ENCODE results near the gene TCAP. TPM values are rescaled to one million over a fixed set of nuclear protein-coding genes. Genes with fewer than 3 reads are reported as not detected.

TCAP gene
- total RNA-seq, 2 experiments from 2014 or later = 0.78 to 0.89 TPM

GRCh38 chr17:39636927-39637736 lies 28.0 kb upstream of the TCAP start, which contains the start of gene STARD3:
Gene STARD3, plus strand, starts transcription at chr17:39637144. Its CDS starts 16,388 bp downstream, at chr17:39653532.
- H3K27me3 Mint-ChIP-seq = no peaks in the 10 kb centered on the region
- DNase-seq = peak; percentile 92
- H3K4me1 Mint-ChIP-seq = peaks cover 41% of the 10 kb centered on the region
- H3K36me3 Mint-ChIP-seq = peaks cover 5% of the 10 kb centered on the region
- H3K27ac Mint-ChIP-seq = peak within 1 kb of the TSS; percentile 82
- H3K4me3 Mint-ChIP-seq = peak within 1 kb of the TSS; percentile 93
- no peaks in the 10 kb centered on the region for H3K9me3 Mint-ChIP-seq

GRCh38 chr17:39638317-39638716 lies 26.8 kb upstream of the TCAP start:
- H3K4me1 Mint-ChIP-seq = peaks cover 51% of the 10 kb centered on the region
- H3K27me3 Mint-ChIP-seq = no peaks in the 10 kb centered on the region
- peak overlapping the region; percentile 93 for H3K4me3 Mint-ChIP-seq
- peak overlapping the region; percentile 82 for H3K27ac Mint-ChIP-seq
- H3K9me3 Mint-ChIP-seq = no peaks in the 10 kb centered on the region
- H3K36me3 Mint-ChIP-seq = peaks cover 5% of the 10 kb centered on the region
- DNase-seq = no peak

- Mint-ChIP-seq H3K9me3 (no peaks in the 10 kb centered on the region), H3K4me3 (no peak overlapping the region), H3K27me3 (no peaks in the 10 kb centered on the region), H3K36me3 (peaks cover 5% of the 10 kb centered on the region), H3K4me1 (peaks cover 57% of the 10 kb centered on the region), H3K27ac (no peak overlapping the region)
- no peak for DNase-seq
Measured at GRCh38 chr17:39639043-39639442, 26.1 kb upstream of the TCAP start.

DNA sequence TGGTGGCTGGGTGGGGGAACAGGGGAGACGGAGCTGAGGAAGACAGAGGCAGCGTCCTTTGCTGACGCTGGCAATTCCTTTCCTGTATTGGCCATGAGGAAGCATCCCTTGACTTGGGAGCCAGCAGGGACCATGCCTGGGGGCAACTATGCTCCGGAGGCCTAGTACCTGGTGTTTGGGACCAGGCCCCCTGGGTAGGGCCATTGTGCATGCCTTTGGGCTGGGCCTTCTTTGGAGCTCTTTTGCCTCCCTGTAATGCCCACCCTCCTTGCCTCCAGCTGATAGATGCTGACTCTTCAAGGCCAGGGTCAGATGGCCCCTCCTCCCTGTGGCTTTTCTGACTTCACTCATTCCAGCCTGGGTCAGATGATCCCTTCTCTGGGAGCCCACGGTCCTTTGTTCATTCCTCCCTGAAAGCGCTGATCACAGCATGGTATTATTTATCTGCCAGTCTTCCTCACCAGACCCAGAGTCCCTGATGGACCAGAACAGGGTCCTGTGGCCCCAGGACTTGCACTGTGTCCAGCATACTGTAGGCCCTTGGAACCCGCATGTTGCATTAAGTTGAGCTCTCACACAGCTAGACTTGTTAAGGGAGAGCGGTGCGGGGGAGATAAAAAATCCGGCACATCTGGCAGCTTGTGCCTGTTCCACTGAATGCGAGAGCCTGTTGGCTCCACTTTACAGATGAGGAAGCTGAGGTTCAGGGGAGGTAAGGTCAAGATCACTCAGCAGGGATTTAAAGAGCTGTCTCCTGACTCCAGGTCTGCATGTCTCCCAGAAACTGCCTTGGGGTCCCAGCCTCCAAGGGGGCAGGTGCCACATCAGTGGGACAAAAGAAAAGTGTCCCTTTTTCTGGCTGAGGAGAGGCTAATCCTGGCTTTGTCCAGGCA lies 25.3 kb upstream of the TCAP start:
- peaks cover 61% of the 10 kb centered on the region for H3K4me1 Mint-ChIP-seq
- no peaks in the 10 kb centered on the region for H3K27me3 Mint-ChIP-seq
- no peaks in the 10 kb centered on the region for H3K9me3 Mint-ChIP-seq
- peaks cover 5% of the 10 kb centered on the region for H3K36me3 Mint-ChIP-seq
- DNase-seq = no peak
- H3K4me3 Mint-ChIP-seq = no peak overlapping the region
- H3K27ac Mint-ChIP-seq = no peak overlapping the region

GRCh38 chr17:39640591-39641031 lies 24.5 kb upstream of the TCAP start:
- Mint-ChIP-seq H3K36me3 (peaks cover 8% of the 10 kb centered on the region), H3K4me3 (peak overlapping the region; percentile 18), H3K9me3 (no peaks in the 10 kb centered on the region), H3K27me3 (no peaks in the 10 kb centered on the region), H3K4me1 (peaks cover 64% of the 10 kb centered on the region), H3K27ac (peak overlapping the region; percentile 39)
- no peak for DNase-seq

DNA sequence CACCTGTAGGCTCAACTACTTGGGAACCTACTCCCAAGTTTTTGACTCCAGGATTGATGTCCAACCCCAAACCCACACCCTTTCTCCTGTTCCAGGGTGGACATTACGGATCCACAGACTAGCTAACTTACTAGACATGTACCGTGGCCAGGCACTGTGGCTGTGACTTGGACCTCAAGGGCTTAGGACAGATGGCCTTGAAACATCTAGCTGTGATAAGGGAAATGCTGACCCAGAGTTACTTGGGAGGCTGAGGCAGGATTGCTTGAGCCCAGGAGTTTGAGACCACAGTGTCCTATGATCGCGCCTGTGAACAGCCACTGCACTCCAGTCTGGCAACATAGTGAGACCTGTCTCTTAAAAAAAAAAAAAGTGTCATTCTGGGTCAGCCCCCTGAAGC lies 24.1 kb upstream of the TCAP start:
- no peak overlapping the region for H3K4me3 Mint-ChIP-seq
- peaks cover 9% of the 10 kb centered on the region for H3K36me3 Mint-ChIP-seq
- no peaks in the 10 kb centered on the region for H3K27me3 Mint-ChIP-seq
- H3K9me3 Mint-ChIP-seq = no peaks in the 10 kb centered on the region
- no peak overlapping the region for H3K27ac Mint-ChIP-seq
- peaks cover 65% of the 10 kb centered on the region for H3K4me1 Mint-ChIP-seq
- DNase-seq = no peak

GRCh38 chr17:39641883-39642282 lies 23.3 kb upstream of the TCAP start:
- no peak for DNase-seq
- H3K27ac Mint-ChIP-seq = no peak overlapping the region
- H3K36me3 Mint-ChIP-seq = peaks cover 9% of the 10 kb centered on the region
- no peak overlapping the region for H3K4me3 Mint-ChIP-seq
- H3K4me1 Mint-ChIP-seq = peaks cover 60% of the 10 kb centered on the region
- no peaks in the 10 kb centered on the region for H3K9me3 Mint-ChIP-seq
- no peaks in the 10 kb centered on the region for H3K27me3 Mint-ChIP-seq

DNA sequence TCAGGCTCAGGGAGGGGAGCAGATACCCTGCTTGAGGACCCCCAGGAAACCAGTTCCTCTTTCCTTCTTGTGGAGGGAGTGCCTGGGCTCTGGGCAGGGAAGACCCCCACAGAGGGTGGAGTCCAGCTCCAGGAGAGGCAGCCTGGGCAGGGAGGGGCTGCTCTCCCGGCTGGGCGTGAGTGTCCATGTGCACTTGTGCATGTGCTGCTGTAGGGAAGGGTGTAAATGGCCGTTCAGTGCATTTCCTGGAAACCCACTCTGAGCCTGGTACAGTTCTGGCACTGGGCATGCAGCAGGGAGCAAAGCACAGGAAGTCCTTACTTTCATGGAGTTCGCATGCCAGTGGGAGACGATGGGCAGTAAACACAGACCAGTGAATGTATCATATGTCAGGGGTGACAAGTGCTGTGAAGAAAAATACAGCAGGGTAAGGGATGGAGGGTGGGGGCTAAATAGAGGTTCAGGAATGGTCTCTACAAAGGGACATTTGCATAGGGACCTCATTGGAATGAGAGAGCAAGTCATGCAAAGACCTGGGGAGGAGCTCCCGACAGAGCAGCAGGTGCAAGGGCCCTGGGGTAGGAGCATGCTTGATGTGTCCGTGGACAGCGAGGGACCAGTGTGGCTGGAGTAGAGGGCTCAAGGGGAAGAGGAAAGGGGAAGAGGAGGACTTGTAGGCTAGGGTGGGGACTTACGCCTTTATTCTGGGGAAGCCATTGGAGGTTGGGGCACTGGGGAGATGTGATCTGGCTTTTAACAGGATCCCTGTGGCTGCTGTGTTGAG lies 22.7 kb upstream of the TCAP start:
- peaks cover 60% of the 10 kb centered on the region for H3K4me1 Mint-ChIP-seq
- H3K27ac Mint-ChIP-seq = no peak overlapping the region
- no peak for DNase-seq
- no peaks in the 10 kb centered on the region for H3K27me3 Mint-ChIP-seq
- no peaks in the 10 kb centered on the region for H3K9me3 Mint-ChIP-seq
- peaks cover 9% of the 10 kb centered on the region for H3K36me3 Mint-ChIP-seq
- no peak overlapping the region for H3K4me3 Mint-ChIP-seq

- peaks cover 54% of the 10 kb centered on the region for H3K4me1 Mint-ChIP-seq
- peaks cover 6% of the 10 kb centered on the region for H3K36me3 Mint-ChIP-seq
- H3K9me3 Mint-ChIP-seq = no peaks in the 10 kb centered on the region
- H3K27me3 Mint-ChIP-seq = no peaks in the 10 kb centered on the region
- no peak for DNase-seq
- no peak overlapping the region for H3K4me3 Mint-ChIP-seq
- H3K27ac Mint-ChIP-seq = no peak overlapping the region
Measured at GRCh38 chr17:39643271-39643670, 21.9 kb upstream of the TCAP start.

GRCh38 chr17:39647256-39647655 lies 17.9 kb upstream of the TCAP start:
- Mint-ChIP-seq H3K4me3 (no peak overlapping the region), H3K27ac (no peak overlapping the region), H3K27me3 (no peaks in the 10 kb centered on the region), H3K4me1 (peaks cover 38% of the 10 kb centered on the region), H3K9me3 (no peaks in the 10 kb centered on the region), H3K36me3 (peaks cover 4% of the 10 kb centered on the region)
- no peak for DNase-seq

- no peak for DNase-seq
- Mint-ChIP-seq H3K4me1 (peaks cover 29% of the 10 kb centered on the region), H3K27ac (no peak overlapping the region), H3K9me3 (no peaks in the 10 kb centered on the region), H3K27me3 (no peaks in the 10 kb centered on the region), H3K4me3 (no peak overlapping the region), H3K36me3 (peaks cover 4% of the 10 kb centered on the region)
Measured at GRCh38 chr17:39648616-39649366, 16.4 kb upstream of the TCAP start.

DNA sequence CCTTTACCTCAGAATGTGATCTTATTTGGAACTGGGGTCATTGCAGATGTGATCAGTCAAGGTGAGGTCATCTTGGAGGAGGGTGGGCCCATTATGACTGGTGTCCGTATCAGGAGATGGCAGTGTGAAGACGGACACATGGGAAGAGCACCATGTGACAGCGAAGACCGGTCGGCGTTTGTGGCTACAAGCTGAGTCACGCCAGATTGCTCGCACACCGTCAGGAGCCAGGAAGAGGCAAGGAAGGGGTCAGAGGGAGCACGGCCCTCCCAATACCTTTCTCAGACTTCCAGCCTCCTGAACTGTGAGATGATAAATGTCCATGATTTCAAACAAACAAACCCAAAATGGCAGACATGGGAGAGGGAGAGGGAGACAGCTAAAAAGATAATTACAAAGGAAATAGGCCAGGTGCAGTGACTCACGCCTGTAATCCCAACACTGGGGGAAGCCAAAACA lies 15.0 kb upstream of the TCAP start:
- peaks cover 25% of the 10 kb centered on the region for H3K4me1 Mint-ChIP-seq
- H3K4me3 Mint-ChIP-seq = no peak overlapping the region
- no peak overlapping the region for H3K27ac Mint-ChIP-seq
- peaks cover 6% of the 10 kb centered on the region for H3K36me3 Mint-ChIP-seq
- DNase-seq = no peak
- no peaks in the 10 kb centered on the region for H3K27me3 Mint-ChIP-seq
- no peaks in the 10 kb centered on the region for H3K9me3 Mint-ChIP-seq

DNA sequence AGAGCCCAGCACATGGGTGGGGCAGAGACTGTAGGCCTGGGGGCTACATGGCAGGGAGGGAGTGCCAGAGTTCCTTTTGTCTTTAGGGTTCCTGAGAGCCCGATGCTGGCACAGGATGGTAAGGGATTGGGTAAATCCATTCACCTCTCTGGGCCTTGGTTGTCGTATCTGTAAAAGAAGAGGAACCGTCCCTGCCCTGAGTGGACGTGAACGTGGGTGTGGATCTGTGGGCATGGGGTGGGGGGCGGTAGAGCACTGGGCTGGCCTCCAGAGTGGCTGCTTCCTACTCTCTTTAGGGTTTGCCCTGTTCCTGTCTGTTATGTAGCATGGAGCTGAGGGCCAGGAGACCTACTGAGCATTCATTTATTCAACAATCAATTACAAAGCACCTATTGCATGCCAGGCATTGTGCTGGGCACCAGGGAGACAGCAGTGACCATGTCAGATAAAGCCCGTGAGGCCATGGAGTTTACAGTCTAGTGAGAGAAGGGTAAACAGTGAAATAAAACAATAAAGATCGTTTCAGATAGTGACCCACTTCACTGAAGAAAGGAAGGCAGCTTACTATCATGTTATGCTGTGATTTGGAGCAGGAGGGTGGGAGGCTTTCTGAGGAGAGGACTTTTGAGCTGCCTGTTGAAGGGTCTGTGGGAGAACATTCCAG lies 13.1 kb upstream of the TCAP start:
- DNase-seq = no peak
- Mint-ChIP-seq H3K9me3 (no peaks in the 10 kb centered on the region), H3K4me3 (no peak overlapping the region), H3K36me3 (peaks cover 4% of the 10 kb centered on the region), H3K27me3 (no peaks in the 10 kb centered on the region), H3K27ac (peak overlapping the region; percentile 40), H3K4me1 (peaks cover 31% of the 10 kb centered on the region)

All from activated naive CD8-positive, alpha-beta T cell treated with anti-CD3 and anti-CD28 coated beads for 36 hours (primary cell).